PC-3 (cell line): ENCODE results near the gene MYLK4. TPM values are rescaled to one million over a fixed set of nuclear protein-coding genes. Genes with fewer than 3 reads are reported as not detected.

Source experiments
- ATAC-seq: fragments of 200-7000 bp; cut with Tn5 transposase; 2 replicates; pipeline ENCODE4 v1.9.1; 2020; ENCODE audit warnings: mild to moderate bottlenecking, moderate library complexity
- BruUV-seq: library from RNA; stranded (reverse); fragments of 400-500 nt; replicated peaks from 2 replicates; lab custom pipeline; 2021; lab: Mats Ljungman, UMichigan
- CTCF ChIA-PET: fragments of 300-600 bp; sonication (Branson Sonifier 250); formaldehyde crosslinking; loops from one replicate; lab custom pipeline; 2022; ENCODE audit warnings: antibody characterized with exemption; lab: Charles Lee
- POLR2A ChIA-PET: fragments of 300-600 bp; sonication (Branson Sonifier 250); formaldehyde crosslinking; loops from one replicate; lab custom pipeline; 2022; ENCODE audit warnings: antibody characterized with exemption; ENCODE audit not compliant: unreplicated experiment; lab: Charles Lee
- DNase-seq: peaks from one replicate; pipeline ENCODE4 v3.0.0-alpha.2; 2015
- H2AFZ ChIP-seq: fragments of 300-600 bp; sonication (generic); 2 replicates; pipeline ENCODE4 v1.6.0; 2016; ENCODE audit warnings: antibody characterized with exemption, low read length
- H3F3A ChIP-seq: fragments of 300-600 bp; sonication (generic); one replicate; pipeline ENCODE4 v1.6.0; 2017; ENCODE audit warnings: antibody characterized with exemption, low read length, control low read depth, mild to moderate bottlenecking; ENCODE audit not compliant: unreplicated experiment
- H3K27ac ChIP-seq: fragments of 300-600 bp; sonication (generic); 2 replicates; pipeline ENCODE4 v1.5.1; 2016; ENCODE audit warnings: mild to moderate bottlenecking, low read length
- H3K27me3 ChIP-seq: fragments of 300-600 bp; sonication (generic); 2 replicates; pipeline ENCODE4 v1.6.1; 2016; ENCODE audit warnings: low read length, mixed read lengths
- H3K36me3 ChIP-seq: fragments of 300-600 bp; sonication (generic); 2 replicates; pipeline ENCODE4 v1.6.1; 2016; ENCODE audit warnings: low read depth, mixed run types, low read length, mixed read lengths
- H3K4me1 ChIP-seq: fragments of 300-600 bp; sonication (generic); 2 replicates; pipeline ENCODE4 v1.5.1; 2016; ENCODE audit warnings: low read length; ENCODE audit not compliant: insufficient read depth
- H3K4me2 ChIP-seq: fragments of 300-600 bp; sonication (generic); 2 replicates; pipeline ENCODE4 v1.6.0; 2016; ENCODE audit warnings: low read length
- H3K4me3 ChIP-seq: fragments of 300-600 bp; sonication (generic); 2 replicates; pipeline ENCODE4 v1.5.1; 2016; ENCODE audit warnings: mild to moderate bottlenecking, low read length, mixed read lengths
- H3K79me2 ChIP-seq: fragments of 300-600 bp; sonication (generic); 2 replicates; pipeline ENCODE4 v1.6.1; 2017; ENCODE audit warnings: low read length, mixed read lengths
- H3K9ac ChIP-seq: fragments of 300-600 bp; sonication (generic); 2 replicates; pipeline ENCODE4 v1.6.0; 2016; ENCODE audit warnings: mild to moderate bottlenecking, low read length
- H3K9me2 ChIP-seq: fragments of 300-600 bp; sonication (generic); replicated peaks from 2 replicates; pipeline ENCODE4 v1.6.1; 2016; ENCODE audit warnings: mixed run types, low read length, mixed read lengths
- H3K9me3 ChIP-seq: fragments of 300-600 bp; sonication (generic); 2 replicates; pipeline ENCODE4 v1.6.1; 2016; ENCODE audit warnings: low read length, mixed read lengths
- H4K20me1 ChIP-seq: fragments of 300-600 bp; sonication (generic); 2 replicates; pipeline ENCODE4 v1.6.1; 2016; ENCODE audit warnings: low read length, mixed read lengths
- CTCF ChIP-seq: fragments of 300-600 bp; sonication (generic); conservative IDR thresholded peaks from 2 replicates; pipeline ENCODE4 v1.5.1; 2017; ENCODE audit warnings: antibody characterized with exemption, low read depth, mild to moderate bottlenecking, low read length
- EZH2 ChIP-seq: fragments of 300-600 bp; sonication (generic); IDR thresholded peaks from one replicate; pipeline ENCODE4 v1.6.1; 2017; ENCODE audit warnings: antibody characterized with exemption, mild to moderate bottlenecking, low read length; ENCODE audit not compliant: unreplicated experiment
- EZH2phosphoT487 ChIP-seq: fragments of 300-600 bp; sonication (generic); IDR thresholded peaks from 2 replicates; pipeline ENCODE4 v1.6.1; 2018; ENCODE audit warnings: mild to moderate bottlenecking, antibody characterized with exemption, low read length, borderline replicate concordance
- intact Hi-C: fragments of 100-400 bp; cut with micrococcal nuclease; formaldehyde crosslinking; loops from 2 replicates; pipeline ENCODE4 v1.9.0; 2023
- total RNA-seq: library from RNA; depleted of rRNA; stranded (reverse); fragments of >200 nt; gene quantifications from 2 replicates; pipeline ENCODE4 v1.2.3, GENCODE V29; 2014

Gene MYLK4
- total RNA-seq, 1 experiment from 2014 or later: 0.11 TPM

GRCh38 chr6:2743280-2744208, 7.2 kb downstream of the MYLK4 start:
- DNase-seq (no peak), ATAC-seq (no peak)
- no peak for TF ChIP-seq EZH2
- no peak for TF ChIP-seq EZH2phosphoT487
- no peak for TF ChIP-seq CTCF
- H3K4me1 ChIP-seq: peaks cover 5% of the 10 kb centered on the region; the same call in 1 of the 2 replicates
- BruUV-seq: no TSS peak
- no peak overlapping the region for H3K27ac ChIP-seq
- intact Hi-C loops: loop anchor here (2.0 kb wide), 1 partner anchor 1147 kb away; no protein-coding TSS in a partner anchor
- POLR2A ChIA-PET: no interaction called here
- no peaks in the 10 kb centered on the region for H3F3A ChIP-seq
- H4K20me1 ChIP-seq: no peaks in the 10 kb centered on the region
- no peak overlapping the region for H3K4me3 ChIP-seq
- no peak overlapping the region for H3K9ac ChIP-seq
- no peaks in the 10 kb centered on the region for H3K36me3 ChIP-seq
- no peak overlapping the region for H3K4me2 ChIP-seq
- no peaks in the 10 kb centered on the region for H3K79me2 ChIP-seq
- no peaks in the 10 kb centered on the region for H3K9me3 ChIP-seq
- CTCF ChIA-PET: no interaction called here
- no peaks in the 10 kb centered on the region for H3K9me2 ChIP-seq
- no peak overlapping the region for H2AFZ ChIP-seq
- H3K27me3 ChIP-seq: no peaks in the 10 kb centered on the region

GRCh38 chr6:2741756-2742155, 9.0 kb downstream of the MYLK4 start:
- ChIA-PET CTCF (no interaction called here), POLR2A (no interaction called here)
- intact Hi-C loops: no loop called here
- no peaks in the 10 kb centered on the region for H3F3A ChIP-seq
- H3K36me3 ChIP-seq: no peaks in the 10 kb centered on the region
- H3K9me2 ChIP-seq: no peaks in the 10 kb centered on the region
- peaks cover 5% of the 10 kb centered on the region; the same call in 1 of the 2 replicates for H3K4me1 ChIP-seq
- no peaks in the 10 kb centered on the region for H3K9me3 ChIP-seq
- no peak overlapping the region for H3K9ac ChIP-seq
- DNase-seq: no peak
- no TSS peak for BruUV-seq
- H4K20me1 ChIP-seq: no peaks in the 10 kb centered on the region
- H3K27me3 ChIP-seq: no peaks in the 10 kb centered on the region
- no peak overlapping the region for H3K4me2 ChIP-seq
- no peak for ATAC-seq
- H3K27ac ChIP-seq: no peak overlapping the region
- no peaks in the 10 kb centered on the region for H3K79me2 ChIP-seq
- no peak overlapping the region for H2AFZ ChIP-seq
- no peak overlapping the region for H3K4me3 ChIP-seq
- no peak for TF ChIP-seq EZH2phosphoT487
- TF ChIP-seq CTCF: no peak
- no peak for TF ChIP-seq EZH2

GRCh38 chr6:2740581-2740980, 10.1 kb downstream of the MYLK4 start:
- no TSS peak for BruUV-seq
- no peaks in the 10 kb centered on the region for H3K79me2 ChIP-seq
- H3F3A ChIP-seq: no peaks in the 10 kb centered on the region
- no peak for DNase-seq
- no peaks in the 10 kb centered on the region for H3K27me3 ChIP-seq
- H3K9me3 ChIP-seq: no peaks in the 10 kb centered on the region
- no peak overlapping the region for H3K4me2 ChIP-seq
- ChIA-PET POLR2A (no interaction called here), CTCF (no interaction called here)
- H4K20me1 ChIP-seq: no peaks in the 10 kb centered on the region
- no peak overlapping the region for H2AFZ ChIP-seq
- H3K9ac ChIP-seq: no peak overlapping the region
- peaks cover 5% of the 10 kb centered on the region; the same call in 1 of the 2 replicates for H3K4me1 ChIP-seq
- no peaks in the 10 kb centered on the region for H3K36me3 ChIP-seq
- intact Hi-C loops: no loop called here
- H3K27ac ChIP-seq: no peak overlapping the region
- no peak for ATAC-seq
- TF ChIP-seq CTCF (no peak), EZH2phosphoT487 (no peak), EZH2 (no peak)
- H3K9me2 ChIP-seq: no peaks in the 10 kb centered on the region
- no peak overlapping the region for H3K4me3 ChIP-seq
